ENCODE data around the gene HEXB.
A peak's percentile ranks its signal among the peaks of the same experiment; 100 is the strongest.

HEXB gene

DNA sequence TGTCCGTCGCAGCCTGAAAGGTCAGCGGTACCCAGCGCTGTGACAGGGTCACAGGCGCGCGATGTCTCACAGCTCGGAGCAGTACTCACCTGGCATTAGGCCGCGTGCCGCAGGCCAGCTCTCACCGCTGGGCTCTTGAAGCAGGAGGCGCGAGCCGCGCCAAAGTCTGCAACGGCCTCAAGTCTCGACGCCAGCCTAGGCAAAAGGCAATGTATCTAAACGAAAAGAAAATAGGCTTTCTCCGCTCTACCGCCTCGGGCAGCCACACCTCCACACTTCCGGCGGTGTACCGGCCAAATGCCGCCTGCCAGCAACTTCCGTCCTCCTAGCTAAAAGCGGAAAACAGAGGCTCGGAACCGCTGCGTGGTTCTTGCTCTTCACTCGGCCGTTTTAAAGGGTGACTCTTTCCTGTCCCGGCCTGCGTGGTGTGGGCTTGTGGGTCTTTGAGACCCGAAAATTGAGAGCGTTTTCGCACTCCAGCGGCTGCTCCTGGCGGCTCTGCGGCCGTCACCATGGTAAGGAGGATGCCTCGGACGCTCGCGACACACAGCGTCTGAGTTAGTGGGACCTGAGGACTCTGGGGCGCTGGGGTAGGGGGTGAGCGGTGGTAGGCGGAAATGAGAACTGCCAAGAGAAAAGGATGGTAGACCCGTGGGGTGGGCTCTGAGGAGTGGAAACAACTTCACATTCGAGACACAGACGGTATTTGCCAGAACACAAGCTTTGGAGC is 82.0 kb downstream of the HEXB start, which contains the start of the genes GFM2 and NSA2:
Gene GFM2, minus strand, starts transcription at position 269 of the 730 bp plus-strand sequence. CDS start 3,375 bp downstream, outside the sequence.
Gene NSA2, plus strand, starts transcription at position 401 of the 730 bp plus-strand sequence. Its CDS starts 112 bp downstream, at position 513.
- TF ChIP-seq, protein P1, sequence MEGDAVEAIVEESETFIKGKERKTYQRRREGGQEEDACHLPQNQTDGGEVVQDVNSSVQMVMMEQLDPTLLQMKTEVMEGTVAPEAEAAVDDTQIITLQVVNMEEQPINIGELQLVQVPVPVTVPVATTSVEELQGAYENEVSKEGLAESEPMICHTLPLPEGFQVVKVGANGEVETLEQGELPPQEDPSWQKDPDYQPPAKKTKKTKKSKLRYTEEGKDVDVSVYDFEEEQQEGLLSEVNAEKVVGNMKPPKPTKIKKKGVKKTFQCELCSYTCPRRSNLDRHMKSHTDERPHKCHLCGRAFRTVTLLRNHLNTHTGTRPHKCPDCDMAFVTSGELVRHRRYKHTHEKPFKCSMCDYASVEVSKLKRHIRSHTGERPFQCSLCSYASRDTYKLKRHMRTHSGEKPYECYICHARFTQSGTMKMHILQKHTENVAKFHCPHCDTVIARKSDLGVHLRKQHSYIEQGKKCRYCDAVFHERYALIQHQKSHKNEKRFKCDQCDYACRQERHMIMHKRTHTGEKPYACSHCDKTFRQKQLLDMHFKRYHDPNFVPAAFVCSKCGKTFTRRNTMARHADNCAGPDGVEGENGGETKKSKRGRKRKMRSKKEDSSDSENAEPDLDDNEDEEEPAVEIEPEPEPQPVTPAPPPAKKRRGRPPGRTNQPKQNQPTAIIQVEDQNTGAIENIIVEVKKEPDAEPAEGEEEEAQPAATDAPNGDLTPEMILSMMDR (IDR thresholded peaks at IDR 0.05; ENCODE audit: control extremely low read depth, extremely low read depth, low read depth, missing control alignments), result no peak
- ChIA-PET POLR2A (no interaction called here), CTCF (interaction anchor here (0.9 to 1.8 kb wide), 10 partner anchors 8 to 30 kb away, joined by 3 to 7 read pairs (median 4); no protein-coding TSS in a partner anchor)
- peak; percentile 86 for DNase-seq (ENCODE audit: extremely low spot score)

- DNase-seq (ENCODE audit: extremely low spot score), result peak; percentile 19
- TF ChIP-seq, protein P1 (IDR thresholded peaks at IDR 0.05; ENCODE audit: control extremely low read depth, extremely low read depth, low read depth, missing control alignments), result no peak
- ChIA-PET POLR2A (no interaction called here), CTCF (interaction anchor here (0.9 to 1.8 kb wide), 5 partner anchors 8 to 29 kb away, joined by 4 to 7 read pairs (median 5); no protein-coding TSS in a partner anchor)
These were observed 82.5 kb downstream of the HEXB start for GRCh38 chr5:74767579-74767913.
